Activated CD4-positive, alpha-beta T cell treated with anti-CD3 and anti-CD28 coated beads, Interleukin-2, Interleukin-4, amounts not matched to agents 100 ng/mL and 50 ng/mL, durations not matched to agents 16 hours and 8 hours (primary cell): ENCODE measurements around the gene TRPM2.

Source experiments
- DNase-seq: peaks from one replicate; pipeline ENCODE4 v3.0.0-alpha.2; 2020; ENCODE audit warnings: low spot score

The TRPM2 gene

DNA sequence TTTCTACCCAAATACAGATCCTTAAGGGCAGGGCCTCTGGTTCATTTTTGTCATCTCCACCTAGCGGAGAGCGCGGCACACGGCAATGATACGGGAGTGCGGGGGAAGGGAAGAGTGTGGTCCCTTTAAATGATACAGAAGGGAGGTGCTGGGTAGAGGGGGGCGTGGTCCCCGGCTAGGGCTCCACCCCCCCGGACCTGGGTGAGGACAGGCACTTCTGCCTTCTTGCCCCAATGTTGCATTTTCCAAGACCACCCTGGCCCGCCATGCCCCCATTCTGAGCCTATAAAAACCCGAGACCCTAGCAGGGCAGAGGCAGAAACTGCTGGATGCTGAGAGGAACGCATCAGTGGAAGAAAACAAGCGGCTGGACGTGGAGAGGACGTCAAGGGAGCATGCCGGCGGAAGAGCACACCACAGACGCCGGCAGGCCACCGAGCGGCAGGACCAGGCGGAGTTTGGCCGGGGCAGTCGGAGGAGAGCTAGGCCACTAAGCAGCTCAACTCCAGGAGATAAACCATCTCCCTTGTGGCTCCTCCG lies 131.9 kb downstream of the TRPM2 start:
- DNase-seq = peak; percentile 25

DNA sequence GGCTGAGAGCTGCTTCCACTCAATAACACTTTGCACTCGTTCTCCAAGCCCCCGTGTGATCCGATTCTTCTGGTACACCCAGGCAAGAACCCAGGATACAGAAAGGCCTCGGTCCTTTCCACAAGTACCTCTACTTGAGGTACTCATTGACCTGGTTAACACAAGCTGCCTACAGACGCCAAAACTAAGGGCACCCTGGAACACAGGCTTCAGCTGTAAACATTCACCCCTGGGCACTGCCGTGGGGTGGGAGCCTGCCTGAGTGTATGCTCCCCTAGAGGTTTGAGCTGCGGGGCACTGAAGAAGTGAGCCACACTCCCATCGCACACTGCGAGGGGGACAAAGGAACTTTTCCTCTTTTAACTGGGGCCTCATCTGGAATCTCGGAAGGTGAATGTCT lies 132.4 kb downstream of the TRPM2 start:
- no peak for DNase-seq

DNA sequence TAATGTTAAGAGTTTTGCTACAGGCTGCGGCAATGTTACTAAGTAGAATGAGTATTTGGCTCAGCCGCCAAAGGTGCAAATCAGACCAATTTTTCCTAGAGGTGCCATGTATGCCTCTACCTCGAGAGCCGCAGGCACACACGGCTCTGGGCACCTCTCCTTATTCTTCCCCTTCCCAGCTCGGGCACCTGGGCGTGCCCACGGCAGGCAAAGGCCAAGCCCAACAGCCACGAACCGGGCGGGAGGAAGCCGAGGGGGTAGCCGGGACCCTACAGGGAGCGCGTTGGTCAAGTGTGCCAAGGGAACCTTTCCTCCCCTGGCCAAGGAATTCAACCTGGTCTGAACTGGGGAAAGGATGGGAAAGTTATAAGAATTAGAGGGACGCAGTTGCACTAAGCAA lies 132.9 kb downstream of the TRPM2 start:
- no peak for DNase-seq

DNA sequence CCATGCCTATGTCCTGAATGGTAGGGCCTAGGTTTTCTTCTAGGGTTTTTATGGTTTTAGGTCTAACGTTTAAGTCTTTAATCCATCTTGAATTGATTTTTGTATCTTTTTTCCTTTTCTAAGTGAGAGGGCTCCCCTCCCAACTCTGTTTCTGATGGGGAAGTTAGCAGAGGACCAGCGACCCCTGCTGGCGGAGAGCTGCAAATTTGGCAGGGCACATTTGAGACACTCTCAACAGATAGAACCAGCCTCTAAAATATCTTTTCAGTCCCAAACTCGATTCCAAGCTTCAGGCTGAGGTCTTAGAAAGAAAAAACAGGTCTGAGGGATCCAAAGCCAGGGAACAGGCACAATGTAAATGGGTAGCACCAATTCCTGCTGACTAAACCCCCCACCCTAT lies 134.4 kb downstream of the TRPM2 start:
- peak; percentile 42 for DNase-seq

DNA sequence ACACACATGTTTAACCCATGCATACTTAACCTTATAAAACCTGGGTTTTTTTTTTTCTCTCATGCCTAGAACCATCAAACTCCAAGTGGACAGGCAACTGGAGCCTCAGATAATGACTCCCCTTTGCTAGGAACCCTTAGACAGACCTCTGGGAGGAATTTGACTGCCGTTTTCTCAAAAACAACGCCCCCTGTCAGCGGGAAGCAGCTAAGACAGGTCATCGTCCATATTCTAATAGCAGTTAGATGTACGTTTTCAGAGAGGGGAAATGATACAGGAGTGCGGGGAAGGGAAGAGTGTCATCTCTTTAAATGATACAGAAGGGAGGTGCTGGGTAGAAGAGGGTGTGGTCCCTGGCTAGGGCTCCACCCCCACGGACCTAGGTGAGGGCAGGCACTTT lies 136.5 kb downstream of the TRPM2 start:
- no peak for DNase-seq

DNA sequence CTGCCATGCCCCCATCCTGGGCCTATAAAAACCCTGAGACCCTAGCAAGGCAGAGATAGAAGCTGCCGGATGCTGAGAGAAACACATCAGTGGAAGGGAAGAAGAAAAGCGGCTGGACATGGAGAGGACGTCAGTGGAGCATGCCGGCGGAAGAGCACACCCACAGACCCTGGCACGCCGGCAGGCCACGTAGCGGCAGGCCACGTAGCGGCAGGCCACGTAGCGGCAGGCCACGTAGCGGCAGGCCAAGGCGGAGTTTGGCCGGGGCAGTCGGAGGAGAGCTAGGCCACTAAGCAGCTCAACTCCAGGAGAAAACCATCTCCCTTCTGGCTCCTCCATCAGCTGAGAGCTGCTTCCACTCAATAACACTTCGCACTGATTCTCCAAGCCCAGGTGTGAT lies 137.0 kb downstream of the TRPM2 start:
- no peak for DNase-seq

DNA sequence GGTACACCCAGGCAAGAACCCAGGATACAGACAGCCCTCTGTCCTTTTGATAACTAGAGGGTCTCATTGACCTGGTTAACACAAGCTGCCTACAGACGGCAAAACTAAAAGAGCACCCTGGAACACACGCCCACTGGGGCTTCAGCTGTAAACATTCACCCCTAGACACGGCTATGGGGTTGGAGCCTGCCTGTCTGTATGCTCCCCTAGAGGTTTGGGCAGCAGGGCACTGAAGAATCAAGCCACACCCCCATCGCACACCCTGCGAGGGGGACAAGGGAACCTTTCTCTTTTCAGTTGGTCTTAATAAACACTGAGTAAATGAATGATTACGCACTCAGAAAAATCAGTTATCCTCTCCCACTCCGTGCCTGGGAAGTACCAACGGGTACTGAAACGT lies 137.4 kb downstream of the TRPM2 start:
- no peak for DNase-seq
